GM12873 (cell line): ENCODE measurements around the gene KSR1.

Source experiments
- CTCF ChIP-seq: IDR thresholded peaks from 2 replicates; pipeline ENCODE4 v1.5.1; 2012; ENCODE audit warnings: low read depth, mild to moderate bottlenecking, moderate library complexity, low read length, control low read depth; ENCODE audit not compliant: insufficient read depth; ENCODE audit errors: missing control alignments

The KSR1 gene

GRCh38 chr17:27415120-27415795 is 41.0 kb upstream of the KSR1 start:
- TF ChIP-seq CTCF = no peak

- TF ChIP-seq CTCF = no peak
Observed at GRCh38 chr17:27417596-27418365, 38.5 kb upstream of the KSR1 start.

GRCh38 chr17:27418366-27418615 is 38.0 kb upstream of the KSR1 start:
- TF ChIP-seq CTCF = no peak

GRCh38 chr17:27419156-27419555 is 37.1 kb upstream of the KSR1 start:
- no peak for TF ChIP-seq CTCF

GRCh38 chr17:27420211-27420950 is 35.9 kb upstream of the KSR1 start:
- no peak for TF ChIP-seq CTCF

GRCh38 chr17:27421111-27421510 is 35.1 kb upstream of the KSR1 start:
- no peak for TF ChIP-seq CTCF

- no peak for TF ChIP-seq CTCF
Observed at GRCh38 chr17:27422601-27423000, 33.6 kb upstream of the KSR1 start.
